Activated CD4-positive, alpha-beta T cell treated with anti-CD3 and anti-CD28 coated beads, Interleukin-2, Interleukin-6, amounts not matched to agents 100 ng/mL and 50 ng/mL, durations not matched to agents 16 hours and 8 hours (primary cell): Measurements from ENCODE around the gene FYTTD1.
"Not testable (repeated sequence)": the region's sequence is repeated elsewhere in the genome, so short reads cannot be mapped to it uniquely, and the experiment has no call there.

Experiments
- DNase-seq: peaks from one replicate; pipeline ENCODE4 v3.0.0-alpha.2; 2020

The FYTTD1 gene, protein sequence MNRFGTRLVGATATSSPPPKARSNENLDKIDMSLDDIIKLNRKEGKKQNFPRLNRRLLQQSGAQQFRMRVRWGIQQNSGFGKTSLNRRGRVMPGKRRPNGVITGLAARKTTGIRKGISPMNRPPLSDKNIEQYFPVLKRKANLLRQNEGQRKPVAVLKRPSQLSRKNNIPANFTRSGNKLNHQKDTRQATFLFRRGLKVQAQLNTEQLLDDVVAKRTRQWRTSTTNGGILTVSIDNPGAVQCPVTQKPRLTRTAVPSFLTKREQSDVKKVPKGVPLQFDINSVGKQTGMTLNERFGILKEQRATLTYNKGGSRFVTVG

DNA sequence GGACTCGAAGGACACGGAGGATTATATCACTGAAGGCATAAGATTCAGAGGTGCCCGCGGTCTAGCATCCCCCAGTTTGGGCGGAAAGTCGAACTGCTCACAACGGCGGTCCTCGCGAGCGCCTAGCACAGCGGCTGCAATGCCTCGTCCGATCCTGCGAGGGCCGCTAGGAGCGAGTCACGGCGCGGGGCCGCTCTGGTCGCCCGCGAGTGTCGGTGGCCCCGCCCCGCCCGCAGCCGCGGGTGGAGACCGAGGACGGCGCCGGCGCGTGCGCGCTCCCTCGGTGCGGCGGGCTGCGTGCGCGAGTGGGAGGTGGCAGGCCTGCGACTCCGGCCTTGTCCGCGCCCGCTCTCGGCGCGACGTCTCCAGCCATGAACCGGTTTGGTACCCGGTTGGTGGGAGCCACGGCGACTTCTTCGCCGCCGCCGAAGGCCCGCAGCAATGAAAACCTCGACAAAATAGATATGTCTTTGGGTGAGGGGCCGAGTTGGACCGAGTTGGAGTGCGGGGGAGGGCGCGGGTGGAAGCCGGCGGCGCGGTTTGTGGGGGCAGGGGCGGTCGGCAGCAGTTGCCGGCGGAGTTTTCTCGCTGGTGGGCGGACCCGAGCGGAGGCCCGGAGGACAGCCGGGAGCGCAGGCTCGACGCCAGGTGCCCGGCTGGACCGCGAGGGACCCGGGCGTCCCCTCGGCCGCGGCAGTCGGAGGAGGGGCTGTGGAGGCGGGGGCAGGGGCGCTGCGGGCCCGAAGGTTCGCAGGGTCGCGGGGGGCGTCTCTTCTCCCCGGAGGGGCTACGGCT is at the start of gene FYTTD1:
Gene FYTTD1, plus strand, starts transcription at position 283 of the 795 bp plus-strand sequence. Its CDS starts 89 bp downstream, at position 372.
- DNase-seq = peak; percentile 88

- DNase-seq = no peak
Observed at GRCh38 chr3:197700095-197700494, 49.6 kb upstream of the FYTTD1 start.

DNA sequence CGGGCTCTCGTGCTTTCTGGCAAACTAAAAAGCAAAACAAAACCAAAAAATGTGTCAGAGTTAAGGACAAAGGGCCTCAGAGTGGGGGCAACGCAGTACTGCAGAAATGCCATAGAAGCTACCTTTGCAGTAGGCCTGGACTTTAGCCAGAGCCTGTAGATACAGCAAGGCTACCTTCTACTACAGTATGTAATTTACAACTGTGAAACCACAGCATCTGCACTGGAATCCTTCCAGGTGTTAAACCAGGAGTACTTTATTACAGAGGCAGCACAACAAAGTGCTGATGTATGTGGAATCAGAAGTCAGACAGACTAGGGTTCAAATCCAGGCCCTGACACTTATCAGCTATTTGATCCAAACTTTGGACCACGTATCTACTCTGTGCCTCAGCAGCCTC is 47.8 kb upstream of the FYTTD1 start:
- DNase-seq = no peak

GRCh38 chr3:197706658-197707057 is 43.0 kb upstream of the FYTTD1 start:
- DNase-seq = no peak

DNA sequence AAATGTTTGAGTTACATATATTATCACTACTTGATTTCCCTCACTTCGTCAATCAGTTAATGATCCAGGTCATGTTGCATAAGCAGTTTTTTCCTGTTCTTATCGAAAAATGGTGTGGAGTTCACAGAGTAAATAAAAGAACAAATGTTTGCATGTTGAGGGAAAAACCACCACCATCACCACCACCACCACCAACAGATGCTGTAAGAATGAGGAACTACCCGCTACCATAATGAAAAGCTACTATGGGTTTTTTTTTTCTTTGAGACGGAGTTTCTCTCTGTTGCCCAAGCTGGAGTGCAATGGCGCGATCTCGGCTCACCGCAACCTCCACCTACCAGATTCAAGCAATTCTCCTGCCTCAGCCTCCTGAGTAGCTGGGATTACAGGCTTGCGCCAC is 40.5 kb upstream of the FYTTD1 start:
- no peak for DNase-seq

DNA sequence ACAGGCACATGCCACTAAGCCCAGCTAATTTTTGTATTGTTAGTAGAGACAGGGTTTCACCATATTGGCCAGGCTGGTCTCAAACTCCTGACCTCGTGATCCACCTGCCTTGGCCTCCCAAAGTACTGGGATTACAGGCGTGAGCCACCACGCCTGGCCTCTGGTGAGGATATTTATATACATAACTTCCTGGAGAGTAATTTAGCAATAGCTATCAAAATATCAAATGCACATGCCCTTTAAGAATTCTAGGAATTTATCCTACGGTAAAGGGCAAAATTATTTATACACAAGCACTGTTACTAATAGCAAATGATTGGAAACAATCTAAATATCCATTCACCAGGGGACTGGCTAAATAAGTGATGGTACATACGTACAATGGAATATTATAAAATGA is 38.7 kb upstream of the FYTTD1 start:
- DNase-seq = not testable (repeated sequence)

DNA sequence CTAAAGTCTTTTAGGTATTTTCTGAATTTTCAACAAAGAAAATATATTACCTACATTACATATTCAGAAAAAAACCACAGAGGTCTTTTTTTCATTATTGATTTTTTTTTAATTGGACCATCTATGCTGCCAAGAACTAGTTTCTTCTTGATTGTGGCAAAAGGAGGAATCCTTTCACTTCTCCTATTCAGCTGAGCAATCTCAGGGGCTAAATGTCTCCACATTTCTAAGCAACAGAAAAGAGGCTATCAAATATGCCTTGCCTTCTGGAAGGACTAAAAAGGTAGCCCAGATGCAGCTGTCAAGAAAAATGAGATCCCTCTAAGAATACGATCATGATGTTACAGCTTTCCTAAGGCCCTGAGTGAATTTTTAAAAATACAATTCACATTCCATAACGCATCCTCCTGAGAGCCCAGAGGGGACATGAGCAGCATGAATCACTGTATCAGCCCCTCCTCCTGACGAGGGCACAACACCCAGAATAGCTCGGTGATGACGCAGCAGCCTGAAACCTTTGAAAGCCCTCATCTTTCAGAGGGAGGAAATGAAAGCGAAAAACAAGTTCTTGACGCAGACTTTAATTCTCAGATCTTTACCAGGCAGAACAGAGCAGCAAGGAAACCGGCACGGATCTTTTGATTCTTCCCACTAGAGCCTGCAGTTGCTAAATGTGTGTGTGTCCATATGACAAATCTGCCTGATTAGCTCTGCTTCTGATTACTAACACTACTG is 37.5 kb upstream of the FYTTD1 start:
- peak; percentile 91 for DNase-seq

GRCh38 chr3:197713477-197713822 is 36.2 kb upstream of the FYTTD1 start:
- no peak for DNase-seq

DNA sequence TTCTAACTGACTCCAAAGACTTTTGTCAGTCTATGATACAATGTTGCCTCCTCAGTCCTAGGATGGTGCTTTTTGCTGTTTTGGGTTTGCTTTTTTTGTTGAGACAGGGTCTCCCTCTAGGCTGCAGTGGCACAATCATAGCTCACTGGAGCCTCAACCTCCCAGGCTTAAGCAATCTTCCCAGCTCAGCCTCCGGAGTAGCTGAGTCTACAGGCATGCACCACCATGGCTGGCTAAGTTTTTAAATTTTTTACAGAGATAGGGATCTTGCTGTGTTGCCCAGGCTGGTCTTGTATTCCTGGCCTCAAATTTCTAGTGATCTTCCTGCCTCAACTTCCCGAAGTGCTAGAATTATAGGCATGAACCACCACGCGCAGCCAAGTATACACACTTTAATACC is 35.4 kb upstream of the FYTTD1 start:
- no peak for DNase-seq

DNA sequence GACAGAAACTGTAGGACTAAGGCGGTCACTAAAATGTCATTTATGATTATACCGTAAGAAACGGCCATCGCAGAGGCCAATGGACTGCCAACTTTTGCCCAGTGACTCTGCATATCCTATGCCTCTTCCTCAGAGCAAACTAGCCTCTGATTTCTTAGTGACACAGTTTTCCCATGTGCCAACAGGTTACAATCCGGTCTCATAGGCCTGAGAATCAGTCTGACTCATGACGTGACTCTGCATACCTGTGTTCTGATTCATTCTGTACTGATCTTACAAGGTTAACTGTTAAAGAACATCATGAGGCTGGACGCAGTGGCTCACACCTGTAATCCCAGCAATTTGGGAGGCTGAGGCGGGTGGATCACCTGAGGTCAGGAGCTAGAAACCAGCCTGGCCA is 30.8 kb upstream of the FYTTD1 start:
- no peak for DNase-seq

DNA sequence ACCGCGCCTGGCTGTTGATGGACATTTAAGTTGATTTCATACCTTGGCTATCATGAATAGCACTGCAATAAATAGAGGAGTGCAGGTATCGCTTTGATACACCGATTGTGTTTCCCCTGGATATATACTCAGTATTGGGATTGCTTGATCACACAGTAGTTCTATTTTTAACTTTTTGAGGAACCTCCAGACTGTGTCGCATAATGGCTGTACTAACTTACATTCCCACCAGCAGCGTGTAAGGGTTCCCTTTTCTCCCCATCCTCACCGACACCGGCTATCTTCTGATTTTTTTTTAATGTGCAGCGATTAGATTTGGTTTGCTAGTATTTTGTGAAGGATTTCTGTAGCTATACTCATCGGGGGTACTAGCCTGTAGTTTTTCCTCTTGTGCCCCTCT is 29.0 kb upstream of the FYTTD1 start:
- DNase-seq = no peak

DNA sequence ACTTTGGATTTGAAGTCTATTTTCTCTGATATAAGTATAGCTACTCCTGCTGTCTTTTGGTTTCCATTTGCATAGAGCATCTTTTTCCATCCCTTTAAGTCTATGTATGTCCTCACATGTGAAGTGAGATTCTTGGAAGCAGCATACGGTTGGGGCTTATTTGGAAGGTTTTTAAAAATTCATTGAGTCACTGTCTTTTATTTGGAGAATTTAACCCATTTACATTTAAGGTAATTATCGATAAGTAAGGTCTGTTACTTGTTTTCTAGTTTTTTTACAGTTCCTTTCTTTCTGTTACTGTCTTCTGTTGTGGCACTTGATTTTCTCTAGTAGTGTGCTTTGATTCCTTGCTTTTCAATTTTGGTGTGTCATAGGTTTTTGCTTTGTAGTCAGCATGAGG is 26.9 kb upstream of the FYTTD1 start:
- DNase-seq = no peak

GRCh38 chr3:197727878-197728277 is 21.8 kb upstream of the FYTTD1 start:
- DNase-seq = not testable (repeated sequence)

- no peak for DNase-seq
Observed at GRCh38 chr3:197728487-197728886, 21.2 kb upstream of the FYTTD1 start.

DNA sequence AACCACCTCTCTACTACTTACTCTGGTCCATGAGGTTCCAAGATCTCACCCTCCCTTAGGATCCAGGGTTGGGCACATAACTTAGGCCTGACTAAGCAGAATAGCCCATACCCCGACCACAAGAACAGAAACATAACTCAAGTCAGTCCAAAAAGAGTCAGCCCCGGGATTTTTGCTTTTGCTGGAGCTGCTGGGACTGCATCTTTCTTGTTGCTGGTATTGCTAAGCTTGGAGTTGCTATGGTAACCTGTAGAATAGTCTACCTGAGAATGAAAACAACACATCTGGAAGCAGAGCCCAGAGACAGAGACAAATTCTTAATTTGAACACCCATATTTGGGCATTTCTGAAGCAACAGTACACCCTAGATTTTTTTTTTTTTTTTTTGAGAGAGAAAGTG is 19.5 kb upstream of the FYTTD1 start:
- peak; percentile 7 for DNase-seq

- DNase-seq = not testable (repeated sequence)
Observed at GRCh38 chr3:197730770-197731169, 18.9 kb upstream of the FYTTD1 start.

DNA sequence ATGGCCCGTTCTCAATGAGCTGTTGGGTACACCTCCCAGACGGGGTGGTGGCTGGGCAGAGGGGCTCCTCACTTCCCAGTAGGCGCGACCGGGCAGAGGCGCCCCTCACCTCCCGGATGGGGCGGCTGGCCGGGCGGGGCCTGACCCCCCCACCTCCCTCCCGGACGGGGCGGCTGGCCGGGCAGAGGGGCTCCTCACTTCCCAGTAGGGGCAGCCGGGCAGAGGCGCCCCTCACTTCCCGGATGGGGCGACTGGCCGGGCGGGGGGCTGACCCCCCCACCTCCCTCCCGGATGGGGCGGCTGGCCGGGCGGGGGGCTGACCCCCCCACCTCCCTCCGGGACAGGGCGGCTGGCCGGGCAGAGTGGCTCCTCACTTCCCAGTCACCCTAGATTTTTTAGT is 18.2 kb upstream of the FYTTD1 start:
- DNase-seq = not testable (repeated sequence)

- DNase-seq = no peak
Observed at GRCh38 chr3:197733042-197733441, 16.6 kb upstream of the FYTTD1 start.

DNA sequence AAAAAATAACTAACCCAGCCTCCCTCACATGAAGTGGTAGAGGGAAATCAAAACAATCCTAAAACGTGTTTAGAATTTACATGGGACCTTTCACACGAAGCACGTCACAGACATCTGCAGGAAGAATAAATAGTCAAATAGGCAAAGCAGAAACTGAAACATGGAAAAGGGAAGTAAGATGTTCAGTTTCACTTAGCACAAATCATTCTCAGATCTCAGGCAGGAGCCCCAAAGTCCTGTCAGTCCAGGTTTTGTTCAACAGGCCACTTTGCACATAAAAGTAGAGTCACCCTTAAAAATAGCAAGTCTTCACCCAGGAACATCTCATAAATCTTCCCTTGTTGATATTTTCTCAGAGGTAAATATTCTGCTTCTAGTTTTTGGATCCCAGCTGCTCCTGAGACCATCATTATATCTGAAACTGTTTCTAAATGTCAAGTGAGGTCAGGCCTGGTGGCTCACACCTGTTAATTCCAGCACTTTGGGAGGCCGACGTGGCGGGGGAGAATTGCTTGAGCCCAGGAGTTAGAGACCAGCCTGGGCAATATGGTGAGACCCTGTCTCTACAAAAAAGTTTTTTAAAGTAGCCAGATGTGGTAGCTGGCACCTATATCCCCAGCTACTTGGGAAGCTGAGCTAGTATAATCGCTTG is 14.9 kb upstream of the FYTTD1 start:
- peak; percentile 23 for DNase-seq

DNA sequence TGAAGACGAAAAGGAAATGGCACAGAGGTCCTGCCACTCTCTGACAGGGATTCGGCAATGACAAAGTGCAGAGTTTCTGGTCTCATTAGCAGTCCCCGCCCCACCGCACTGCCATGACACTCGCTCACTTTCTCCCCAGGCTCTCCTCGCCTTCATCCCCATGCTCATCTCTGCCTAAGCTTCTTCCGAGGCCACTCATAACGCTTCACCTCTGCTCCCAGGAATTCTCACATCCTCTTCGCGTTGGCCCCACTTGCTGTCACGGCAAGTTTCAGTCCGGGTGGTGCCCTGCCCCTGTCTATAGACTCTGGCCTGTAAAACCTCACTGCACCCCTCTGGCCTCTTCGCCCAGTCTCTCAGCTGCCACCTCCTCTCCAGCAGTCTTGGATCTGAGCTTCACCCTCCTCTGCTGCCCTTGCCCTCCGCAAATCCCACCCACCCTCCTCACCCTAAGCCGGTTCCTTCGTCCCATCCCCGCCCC is 13.6 kb upstream of the FYTTD1 start:
- peak; percentile 61 for DNase-seq

GRCh38 chr3:197736491-197737318 is 13.0 kb upstream of the FYTTD1 start, which contains the start of gene RUBCN:
Gene RUBCN (minus strand): TSS chr3:197736904. CDS start chr3:197736719, 185 bp downstream.
- peak; percentile 97 for DNase-seq

GRCh38 chr3:197737319-197737649 is 12.4 kb upstream of the FYTTD1 start:
- no peak for DNase-seq
